ENCODE data around the gene LRMDA. TPM values are rescaled to one million over a fixed set of nuclear protein-coding genes. Genes with fewer than 3 reads are reported as not detected.

Gene LRMDA
- total and polyA plus RNA-seq, 2 of the 8 experiments (the other 6 are each of a cell fraction or from before 2014, with no cell fraction given) = 0.86 to 2.8 TPM

DNA sequence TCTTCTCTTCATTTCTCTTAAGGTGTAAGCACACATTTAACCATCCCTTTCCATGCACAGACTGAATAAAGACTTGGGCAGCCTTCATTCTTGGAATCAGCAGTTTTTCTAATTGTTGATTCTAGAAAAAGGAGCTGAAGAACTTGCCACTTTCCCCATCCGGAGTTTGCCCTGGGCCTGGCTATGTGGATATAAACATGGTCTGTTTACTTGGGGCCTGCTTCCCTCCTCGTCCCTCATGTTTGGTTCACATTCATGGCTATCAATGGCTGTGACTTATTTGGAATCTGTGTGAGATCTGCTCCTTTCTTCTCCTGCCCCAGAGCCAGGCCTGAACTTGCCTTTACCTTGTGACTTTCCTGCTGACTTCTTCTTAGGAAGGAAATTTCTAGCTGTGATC, 199.3 kb downstream of the LRMDA start:
- no peak overlapping the region for H3K4me3 ChIP-seq (ENCODE audit: extremely low read depth in 1 of 4, insufficient read depth in 2 of 4, low read depth in 3 of 4, low read length in 4 of 4)
- H4K91ac ChIP-seq (replicated peaks; ENCODE audit: insufficient read length, low read length) = no peak overlapping the region
- no peaks in the 10 kb centered on the region for H3K79me2 ChIP-seq (ENCODE audit: control insufficient read depth in 1 of 2, insufficient read depth in 2 of 2, low read length in 2 of 2)
- FAIRE-seq (no peak), DNase-seq (ENCODE audit: low read depth in 1 of 2, low spot score in 2 of 2) (no peak)
- WGBS, 2 experiments (ENCODE audit: extremely low coverage in 1 of 2, insufficient coverage in 1 of 2, insufficient read length in 1 of 2, insufficient replicate concordance in 2 of 2, low coverage in 1 of 2, low lambda C conversion rate in 2 of 2, missing lambda C conversion rate in 1 of 2) = 87% methylated on average over 2 of the region's 2 CpGs; no CpG with 5 or more reads in 1 of the 2 experiments
- H3K23ac ChIP-seq (ENCODE audit: insufficient read length) = no peak overlapping the region
- POLR2A ChIA-PET (ENCODE audit: partially characterized antibody) = no interaction called here
- H3K27ac ChIP-seq (ENCODE audit: low read depth, low read length) = no peak overlapping the region
- no peak overlapping the region for H2BK120ac ChIP-seq (replicated peaks; ENCODE audit: low read depth, low read length)
- H4K5ac ChIP-seq (ENCODE audit: insufficient read length, low read depth, low read length) = no peak overlapping the region
- H3K27me3 ChIP-seq (replicated peaks in 1 of 4; ENCODE audit: control insufficient read depth in 3 of 4, extremely low read depth in 1 of 4, insufficient read depth in 3 of 4, low read length in 3 of 4) = no peaks in the 10 kb centered on the region; a peak in 1 of 7 replicates
- no peak overlapping the region for H3K18ac ChIP-seq (ENCODE audit: extremely low read depth, low read length)
- H3K79me1 ChIP-seq (ENCODE audit: low read depth, low read length) = no peaks in the 10 kb centered on the region
- no peak overlapping the region for H3K4ac ChIP-seq (replicated peaks; ENCODE audit: insufficient read length, low read depth, low read length)
- H2BK12ac ChIP-seq (ENCODE audit: low read depth, low read length) = no peak overlapping the region
- H3K9ac ChIP-seq (replicated peaks in 1 of 4; ENCODE audit: extremely low read depth in 1 of 4, low read depth in 3 of 4, low read length in 3 of 4) = no peak overlapping the region
- no peak overlapping the region for H3K4me2 ChIP-seq (ENCODE audit: insufficient read depth in 1 of 2, low read depth in 2 of 2, low read length in 2 of 2)
- no peaks in the 10 kb centered on the region for H3K36me3 ChIP-seq (ENCODE audit: control insufficient read depth in 2 of 4, insufficient read depth in 4 of 4, low read length in 3 of 4)
- no peaks in the 10 kb centered on the region for H3K9me3 ChIP-seq (ENCODE audit: insufficient read depth in 2 of 2, low read depth in 1 of 2, low read length in 1 of 2)
- no peak for TF ChIP-seq BRCA1 (IDR thresholded peaks at IDR 0.05; ENCODE audit: low read depth, low read length)
- TF ChIP-seq SRF (IDR thresholded peaks at IDR 0.05; ENCODE audit: low read depth, low read length) = no peak
- TF ChIP-seq RAD21 (IDR thresholded peaks at IDR 0.05 in 1 of 2, conservative IDR thresholded peaks at IDR 0.05 in 1 of 2; ENCODE audit: low read depth in 2 of 2, low read length in 2 of 2) = no peak
- TF ChIP-seq TAF1 (IDR thresholded peaks at IDR 0.05; ENCODE audit: low read depth, low read length) = no peak
- no peak for TF ChIP-seq PHF8 (conservative IDR thresholded peaks at IDR 0.05; ENCODE audit: low read depth, low read length)
- no peak for TF ChIP-seq RFX5 (IDR thresholded peaks at IDR 0.05; ENCODE audit: borderline replicate concordance, low read depth, low read length)
- no peak overlapping the region for H4K8ac ChIP-seq (ENCODE audit: extremely low read depth, insufficient read depth, low read length)
- no peak overlapping the region for H2BK20ac ChIP-seq (ENCODE audit: low read length)
- no peaks in the 10 kb centered on the region for H4K20me1 ChIP-seq (replicated peaks in 1 of 2; ENCODE audit: control insufficient read depth in 1 of 2, insufficient read depth in 2 of 2, low read length in 2 of 2)
- no peak overlapping the region for H2AK5ac ChIP-seq (ENCODE audit: low read depth, low read length)
- no peak overlapping the region for H2BK15ac ChIP-seq (ENCODE audit: low read length)
- H2AFZ ChIP-seq (ENCODE audit: low read length) = no peak overlapping the region
- H3K4me1 ChIP-seq (replicated peaks in 1 of 4; ENCODE audit: control insufficient read depth in 3 of 4, insufficient read depth in 4 of 4, low read length in 3 of 4) = no peaks in the 10 kb centered on the region
- no peak overlapping the region for H3K14ac ChIP-seq (ENCODE audit: insufficient read length)
- no peak overlapping the region for H2BK5ac ChIP-seq (ENCODE audit: low read depth, low read length)
- CTCF ChIA-PET (ENCODE audit: partially characterized antibody) = interaction anchor here (0.7 to 0.8 kb wide), 2 partner anchors 14 to 197 kb away, joined by 3 read pairs; no protein-coding TSS in a partner anchor
- H3K23me2 ChIP-seq (ENCODE audit: low read depth, low read length) = no peaks in the 10 kb centered on the region
- no peak overlapping the region for H3K56ac ChIP-seq (replicated peaks; ENCODE audit: insufficient read length, low read depth, low read length)
